SU-DHL-6 (cell line): ENCODE results near the gene GYPC.
"Not testable (repeated sequence)": the region's sequence is repeated elsewhere in the genome, so short reads cannot be mapped to it uniquely, and the experiment has no call there.

Experiments
- H2AFZ ChIP-seq: fragments of 200-600 bp; sonication (generic); 2 replicates; pipeline ENCODE4 v1.6.1; 2014; ENCODE audit warnings: low read depth, mild to moderate bottlenecking, moderate library complexity, mixed read lengths, antibody characterized with exemption, low read length; ENCODE audit not compliant: severe bottlenecking
- H3F3A ChIP-seq: fragments of 200-600 bp; shearing (Covaris generic); 2 replicates; pipeline ENCODE4 v1.6.0; 2016; ENCODE audit warnings: antibody characterized with exemption, mild to moderate bottlenecking; ENCODE audit not compliant: insufficient read depth
- H3K27ac ChIP-seq: fragments of 200-600 bp; sonication (generic); 2 replicates; pipeline ENCODE4 v1.5.1; 2016; ENCODE audit warnings: low read depth, mild to moderate bottlenecking, low read length, moderate library complexity, mixed read lengths
- H3K27me3 ChIP-seq: fragments of 200-600 bp; sonication (generic), shearing (Covaris generic); 2 replicates; pipeline ENCODE4 v1.6.0; 2014; ENCODE audit warnings: mild to moderate bottlenecking, low read length
- H3K36me3 ChIP-seq: fragments of 200-600 bp; sonication (generic); 2 replicates; pipeline ENCODE4 v1.6.1; 2014; ENCODE audit warnings: mild to moderate bottlenecking, low read length, mixed read lengths
- H3K4me2 ChIP-seq: fragments of 300-600, 200-600 bp; shearing (Covaris generic), sonication (generic); 2 replicates; pipeline ENCODE4 v1.6.0; 2014; ENCODE audit warnings: low read length, low read depth, mild to moderate bottlenecking; ENCODE audit not compliant: poor library complexity, severe bottlenecking
- H3K4me3 ChIP-seq: fragments of 200-600 bp; sonication (generic); 2 replicates; pipeline ENCODE4 v1.5.1; 2014; ENCODE audit warnings: antibody characterized with exemption, low read length, mild to moderate bottlenecking, mixed read lengths; ENCODE audit not compliant: insufficient read depth, poor library complexity, severe bottlenecking
- H3K79me2 ChIP-seq: fragments of 200-600 bp; sonication (generic); 2 replicates; pipeline ENCODE4 v1.6.1; 2014; ENCODE audit warnings: mild to moderate bottlenecking, low read length, moderate library complexity; ENCODE audit not compliant: insufficient read depth
- H3K9ac ChIP-seq: fragments of 200-600 bp; sonication (generic); 2 replicates; pipeline ENCODE4 v1.7.0; 2014; ENCODE audit warnings: mild to moderate bottlenecking, low read length
- H3K9me2 ChIP-seq: fragments of 200-600 bp; sonication (generic); replicated peaks from 2 replicates; pipeline ENCODE4 v1.6.1; 2014; ENCODE audit warnings: low read length; ENCODE audit not compliant: insufficient read depth
- H3K9me3 ChIP-seq: fragments of 200-600 bp; sonication (generic); 2 replicates; pipeline ENCODE4 v1.6.1; 2014; ENCODE audit warnings: low read length, mixed read lengths; ENCODE audit not compliant: insufficient read depth
- H4K20me1 ChIP-seq: fragments of 200-600 bp; sonication (generic); 2 replicates; pipeline ENCODE4 v1.6.1; 2014; ENCODE audit warnings: low read depth, mild to moderate bottlenecking, antibody characterized with exemption, low read length, moderate library complexity, mixed read lengths
- CTCF ChIP-seq: fragments of 200-600 bp; sonication (generic); IDR thresholded peaks from one replicate; pipeline ENCODE4 v1.5.1; 2017; ENCODE audit warnings: antibody characterized with exemption, mild to moderate bottlenecking, low read length, moderate library complexity; ENCODE audit not compliant: insufficient read depth, poor library complexity, severe bottlenecking
- EZH2phosphoT487 ChIP-seq: fragments of 200-600 bp; sonication (generic), shearing (Covaris generic); conservative IDR thresholded peaks from 2 replicates; pipeline ENCODE4 v1.6.1; 2018; ENCODE audit warnings: mild to moderate bottlenecking, antibody characterized with exemption, low read length, moderate library complexity, mixed read lengths

Gene GYPC

DNA sequence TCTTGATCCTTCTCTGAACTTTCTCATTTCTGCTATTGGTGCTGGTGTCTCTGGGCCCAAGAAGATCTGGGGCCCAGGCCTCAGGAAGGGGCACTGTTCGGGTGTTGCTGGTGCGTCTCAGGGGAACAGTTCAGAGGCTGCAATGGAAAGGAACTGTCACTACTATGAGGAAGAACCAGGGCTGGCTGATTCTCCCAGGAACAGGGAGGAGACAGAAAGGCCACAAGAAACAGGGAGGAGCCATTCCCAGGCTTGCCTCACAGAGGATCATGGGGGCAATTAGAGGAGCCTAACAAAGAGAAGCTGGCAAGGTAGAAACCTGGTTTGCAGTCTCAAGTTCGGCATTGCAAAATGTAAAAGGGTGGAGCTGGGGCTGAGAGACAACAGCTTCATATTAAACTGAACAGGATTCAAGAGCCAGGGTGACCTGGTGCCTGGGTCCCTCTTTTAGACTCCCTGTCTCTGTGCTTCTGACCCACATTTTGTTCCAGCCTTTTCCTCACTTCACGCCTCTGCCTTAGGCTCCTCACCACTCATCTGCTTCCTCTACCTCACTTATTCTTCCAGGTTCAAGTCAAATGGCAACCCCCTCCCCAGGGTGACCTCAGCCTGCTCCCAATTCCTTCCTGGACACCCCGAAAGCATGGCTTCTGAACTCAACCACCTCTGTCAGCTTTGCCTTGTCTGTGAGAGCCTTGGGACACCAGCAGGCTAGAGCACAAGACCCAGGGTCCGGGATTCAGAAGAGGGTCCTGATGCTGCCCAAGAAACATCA lies 58.4 kb downstream of the GYPC start:
- Histone ChIP-seq H3K4me3 (no peak overlapping the region), H3K4me2 (no peak overlapping the region), H3F3A (no peaks in the 10 kb centered on the region), H3K27ac (no peak overlapping the region), H3K9me3 (no peaks in the 10 kb centered on the region), H3K9ac (no peak overlapping the region), H3K9me2 (no peaks in the 10 kb centered on the region), H2AFZ (no peak overlapping the region), H3K27me3 (no peaks in the 10 kb centered on the region), H3K79me2 (no peaks in the 10 kb centered on the region), H4K20me1 (no peaks in the 10 kb centered on the region), H3K36me3 (no peaks in the 10 kb centered on the region)
- TF ChIP-seq CTCF (no peak), EZH2phosphoT487 (no peak)

DNA sequence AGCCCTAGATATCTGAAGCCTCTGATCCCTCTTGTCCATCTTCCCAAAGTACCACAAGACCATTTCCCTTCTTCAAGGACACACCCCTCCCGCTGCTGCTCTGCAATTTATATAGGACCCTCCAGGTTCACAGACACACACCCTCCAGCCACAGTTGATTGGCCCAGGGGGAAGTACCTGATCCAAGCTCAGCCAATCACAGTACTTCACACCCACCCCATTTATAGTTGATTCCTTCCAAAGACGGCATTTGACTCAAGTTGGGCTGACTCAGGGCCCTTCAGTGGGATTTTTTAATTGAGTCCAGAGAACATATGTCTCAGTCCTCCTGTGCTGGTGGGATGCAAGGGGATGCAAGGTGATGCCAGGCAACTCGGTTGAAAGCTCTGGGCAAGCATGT lies 59.2 kb downstream of the GYPC start:
- H3K9me2 ChIP-seq: no peaks in the 10 kb centered on the region
- H3K9me3 ChIP-seq: no peaks in the 10 kb centered on the region
- no peaks in the 10 kb centered on the region for H3K36me3 ChIP-seq
- H2AFZ ChIP-seq: no peak overlapping the region
- no peak overlapping the region for H3K4me2 ChIP-seq
- no peak overlapping the region for H3K9ac ChIP-seq
- no peak overlapping the region for H3K4me3 ChIP-seq
- no peak for TF ChIP-seq EZH2phosphoT487
- TF ChIP-seq CTCF: no peak
- H3K27me3 ChIP-seq: no peaks in the 10 kb centered on the region
- no peaks in the 10 kb centered on the region for H3K79me2 ChIP-seq
- H3K27ac ChIP-seq: no peak overlapping the region
- no peaks in the 10 kb centered on the region for H4K20me1 ChIP-seq
- no peaks in the 10 kb centered on the region for H3F3A ChIP-seq

- Histone ChIP-seq H3K27me3 (no peaks in the 10 kb centered on the region), H4K20me1 (no peaks in the 10 kb centered on the region), H3K9ac (no peak overlapping the region), H3K9me3 (no peaks in the 10 kb centered on the region), H3K9me2 (no peaks in the 10 kb centered on the region), H3K27ac (no peak overlapping the region), H3K79me2 (no peaks in the 10 kb centered on the region), H3K4me3 (no peak overlapping the region), H3K36me3 (no peaks in the 10 kb centered on the region), H2AFZ (no peak overlapping the region), H3F3A (no peaks in the 10 kb centered on the region), H3K4me2 (no peak overlapping the region)
- no peak for TF ChIP-seq EZH2phosphoT487
- TF ChIP-seq CTCF: no peak
Measured at GRCh38 chr2:126715576-126716406, 59.8 kb downstream of the GYPC start.

DNA sequence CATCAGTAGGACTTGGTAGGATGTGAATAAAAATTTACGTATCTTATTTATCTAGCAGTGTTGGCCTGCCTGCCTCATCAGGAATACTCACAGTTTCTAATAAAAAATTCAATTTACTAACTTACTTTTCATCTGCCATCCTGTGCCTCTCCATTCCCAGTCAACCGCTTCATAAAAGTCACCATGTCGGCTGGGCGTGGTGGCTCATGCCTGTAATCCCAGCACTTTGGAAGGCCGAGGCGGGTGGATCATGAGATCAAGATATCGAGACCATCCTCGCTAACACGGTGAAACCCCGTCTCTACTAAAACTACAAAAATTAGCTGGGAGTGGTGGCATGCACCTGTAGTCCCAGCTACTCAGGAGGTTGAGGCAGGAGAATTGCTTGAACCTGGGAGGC lies 61.3 kb downstream of the GYPC start:
- H3K79me2 ChIP-seq: not testable (repeated sequence)

More for the DNA sequence above, 61.3 kb downstream of the GYPC start:
- not testable (repeated sequence) for H3K4me2 ChIP-seq, H3K27ac ChIP-seq, H4K20me1 ChIP-seq, H3K9me2 ChIP-seq, H3F3A ChIP-seq, H3K27me3 ChIP-seq, H3K9me3 ChIP-seq, H3K4me3 ChIP-seq, H2AFZ ChIP-seq, H3K9ac ChIP-seq, H3K36me3 ChIP-seq
